IPS DF 19.7 (cell line): ENCODE results near the gene CXCL12.

ENCODE experiments used
- DNase-seq: peaks from one replicate; pipeline ENCODE4 v3.0.0-alpha.2; 2013; ENCODE audit warnings: low read depth, low spot score

Gene CXCL12

DNA sequence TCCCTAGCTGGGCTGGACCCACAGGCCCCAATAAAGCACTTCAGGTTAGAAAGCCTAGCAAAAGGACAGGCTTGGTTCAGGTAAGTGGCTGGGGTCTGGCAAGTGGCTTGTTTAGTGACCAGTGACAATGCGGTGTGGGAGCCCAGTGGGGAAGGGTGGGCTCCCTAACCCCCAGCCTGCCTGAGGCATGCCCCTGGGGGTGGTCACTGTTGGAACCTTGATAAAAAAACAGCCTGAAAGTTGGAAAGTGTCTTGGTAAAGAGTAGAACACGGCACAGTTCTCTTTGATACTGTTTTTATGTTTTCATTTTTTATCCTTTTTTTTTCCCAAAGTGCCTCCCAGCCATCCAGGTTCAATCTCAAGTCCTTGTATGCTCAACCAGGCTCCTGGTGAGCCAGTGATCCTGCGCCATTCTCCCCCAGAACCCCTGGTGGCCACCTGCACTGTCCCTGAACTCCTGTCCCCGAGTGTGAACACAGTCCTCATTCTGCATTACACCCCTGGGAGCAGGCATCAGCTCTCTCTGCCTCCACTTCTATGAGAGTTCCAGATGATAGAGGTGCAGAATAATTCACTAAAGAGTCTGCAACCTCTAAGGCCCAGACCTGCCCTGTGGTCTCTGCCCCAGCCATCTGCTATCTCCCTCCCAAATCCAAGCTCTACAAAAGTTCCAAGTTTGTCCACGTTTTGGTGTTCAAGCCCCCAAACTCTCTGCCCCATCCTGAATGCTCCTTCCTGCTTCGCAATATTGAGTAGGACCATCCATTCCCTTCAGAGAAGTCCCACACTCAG is 15.0 kb upstream of the CXCL12 start:
- DNase-seq, result no peak

GRCh38 chr10:44398747-44399658 is 14.1 kb upstream of the CXCL12 start:
- DNase-seq, result no peak

- DNase-seq, result no peak
Measured at GRCh38 chr10:44398271-44398670, 13.4 kb upstream of the CXCL12 start.

DNA sequence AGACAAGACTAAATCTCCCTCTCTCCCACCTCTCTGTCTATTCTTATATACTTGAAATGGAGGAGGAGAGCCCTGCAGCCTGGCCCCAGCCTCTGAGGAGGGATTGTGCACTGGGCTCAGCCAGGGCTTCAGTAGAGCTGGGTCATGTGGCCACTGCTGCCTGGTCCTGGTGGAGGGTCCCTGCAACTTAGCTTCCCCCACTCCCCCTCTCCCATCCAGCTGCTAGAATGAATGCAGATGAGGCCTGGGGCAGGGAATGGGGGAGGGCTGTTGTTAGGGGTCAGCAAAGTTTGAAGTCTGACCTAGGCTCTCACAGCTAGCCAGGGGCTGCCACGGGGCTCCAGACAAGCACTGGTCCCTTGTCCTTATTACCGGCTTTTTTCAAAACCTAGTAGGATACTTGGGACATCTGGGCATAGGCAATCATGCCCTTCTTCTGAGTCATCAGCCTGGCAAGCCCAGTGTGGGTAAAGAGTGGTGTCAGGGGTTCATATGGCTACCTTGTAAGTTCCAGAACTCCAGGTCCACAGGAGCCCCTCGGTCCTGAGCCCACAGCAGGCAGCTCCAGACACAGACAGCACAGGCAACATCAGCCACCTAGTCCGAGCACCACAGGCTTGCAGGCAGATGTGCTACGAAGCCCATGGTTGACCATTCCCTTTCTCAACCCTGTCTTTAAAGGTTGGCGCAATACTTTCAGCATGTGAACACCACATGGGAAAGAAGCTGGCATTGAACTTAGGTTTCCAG is 12.8 kb upstream of the CXCL12 start:
- no peak for DNase-seq

DNA sequence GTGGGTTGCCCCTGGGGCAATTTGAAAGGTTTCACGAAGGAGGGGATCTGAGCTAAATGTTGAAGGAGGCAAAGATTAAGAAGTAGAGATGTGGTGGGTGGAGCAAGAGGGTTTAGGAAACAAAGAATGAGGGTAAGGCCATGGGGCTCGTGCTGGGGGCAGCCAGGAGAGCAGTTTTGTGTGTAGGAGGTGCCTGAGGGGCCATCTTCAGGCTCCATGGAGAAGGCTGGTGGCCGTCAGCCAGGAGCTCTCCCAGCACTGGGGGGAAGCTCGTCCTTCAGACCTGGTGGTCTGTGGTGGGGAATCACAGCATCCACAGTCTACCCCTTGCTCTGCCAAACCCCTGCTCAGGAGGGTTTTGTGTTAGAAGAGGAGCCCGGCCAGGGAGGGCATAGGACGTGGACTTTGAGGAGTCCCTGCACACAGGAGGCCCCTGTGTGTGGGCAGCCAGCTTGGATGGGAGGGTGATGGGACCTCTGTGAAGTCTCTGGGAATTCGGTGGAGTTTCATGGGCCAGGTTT is 11.8 kb upstream of the CXCL12 start:
- DNase-seq, result no peak

GRCh38 chr10:44395902-44396670 is 11.2 kb upstream of the CXCL12 start:
- no peak for DNase-seq

DNA sequence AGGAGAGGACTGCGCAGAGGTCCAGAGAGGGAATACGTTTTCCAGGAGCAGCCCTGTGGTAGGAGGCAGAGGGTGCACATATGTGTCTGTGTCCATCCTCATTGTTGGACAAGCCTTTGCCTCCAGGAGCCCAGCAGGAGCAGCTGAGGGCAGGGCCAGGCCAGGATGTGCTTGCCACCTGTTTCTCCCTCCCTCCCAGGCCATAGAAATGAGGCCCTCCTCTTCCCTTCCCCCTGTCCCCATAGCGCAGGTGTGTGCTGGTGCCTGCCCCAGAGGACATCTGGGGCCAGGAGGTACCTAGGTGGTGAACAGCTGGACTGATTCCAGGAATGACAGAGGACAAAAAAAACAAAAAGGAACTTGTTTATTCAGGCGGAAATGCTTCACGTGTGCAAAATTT is 10.5 kb upstream of the CXCL12 start:
- no peak for DNase-seq

DNA sequence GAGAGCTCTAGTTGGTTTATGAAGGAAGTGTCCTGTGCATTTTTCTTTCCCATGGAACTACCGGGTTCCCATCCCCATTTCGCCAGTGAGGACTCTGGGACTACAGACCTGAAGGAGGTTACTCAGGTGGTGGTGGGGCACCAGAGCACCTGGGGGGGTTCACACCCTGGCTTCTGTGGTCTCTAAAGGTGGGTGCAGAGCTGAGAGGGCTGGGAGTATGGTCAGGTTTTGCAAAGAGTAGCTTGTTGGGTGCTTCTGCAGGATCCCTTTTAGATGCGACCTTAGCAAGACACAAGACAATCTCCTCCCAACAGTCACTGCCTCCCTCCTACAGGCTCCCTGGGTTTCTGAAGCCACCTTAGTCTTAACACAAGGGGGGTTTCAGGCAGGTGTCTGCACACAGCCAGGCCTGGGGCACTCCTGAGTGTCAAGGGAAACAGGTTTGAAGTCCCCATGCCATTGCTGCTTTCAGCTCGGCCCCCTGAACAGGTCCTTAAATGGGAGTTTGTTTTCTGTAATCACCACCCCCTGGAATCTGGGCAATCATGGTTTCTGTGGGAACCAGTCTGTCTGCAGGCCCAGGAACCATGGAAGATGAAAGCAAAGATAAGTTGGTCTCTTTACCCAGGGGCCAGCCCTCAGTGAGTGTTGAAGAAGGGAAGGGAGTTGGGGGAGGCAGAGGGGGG is 9.9 kb upstream of the CXCL12 start:
- DNase-seq, result no peak

- no peak for DNase-seq
Measured at GRCh38 chr10:44393834-44394547, 9.1 kb upstream of the CXCL12 start.

DNA sequence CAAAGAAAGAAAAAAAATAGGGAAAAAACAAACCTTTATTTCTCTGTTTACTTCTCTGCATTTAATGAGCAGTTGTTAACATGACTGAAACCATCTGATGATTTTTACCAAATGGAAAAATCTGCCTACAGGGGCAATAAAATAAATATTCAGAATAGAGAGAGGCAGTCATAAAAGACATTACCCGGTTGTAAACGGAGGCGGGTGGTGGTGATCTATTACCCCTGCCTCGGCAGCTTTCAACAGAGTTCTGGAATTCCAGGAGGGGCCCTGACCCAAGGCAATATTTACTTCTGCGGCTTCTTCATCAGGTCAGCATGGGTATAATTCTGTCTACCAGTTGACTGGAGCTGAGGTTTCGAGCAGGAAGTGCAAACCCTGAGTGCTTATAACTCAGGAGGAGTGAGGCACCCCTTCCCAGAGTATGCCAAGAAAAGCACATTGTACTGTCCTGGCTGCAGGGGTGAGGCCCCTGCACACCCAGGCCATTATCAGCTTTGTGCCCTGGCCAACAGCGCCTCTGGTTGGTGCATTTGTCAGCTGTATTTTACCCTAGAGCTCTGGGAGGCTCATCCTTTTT is 8.2 kb upstream of the CXCL12 start:
- no peak for DNase-seq

- no peak for DNase-seq
Measured at GRCh38 chr10:44392420-44392819, 7.5 kb upstream of the CXCL12 start.

DNA sequence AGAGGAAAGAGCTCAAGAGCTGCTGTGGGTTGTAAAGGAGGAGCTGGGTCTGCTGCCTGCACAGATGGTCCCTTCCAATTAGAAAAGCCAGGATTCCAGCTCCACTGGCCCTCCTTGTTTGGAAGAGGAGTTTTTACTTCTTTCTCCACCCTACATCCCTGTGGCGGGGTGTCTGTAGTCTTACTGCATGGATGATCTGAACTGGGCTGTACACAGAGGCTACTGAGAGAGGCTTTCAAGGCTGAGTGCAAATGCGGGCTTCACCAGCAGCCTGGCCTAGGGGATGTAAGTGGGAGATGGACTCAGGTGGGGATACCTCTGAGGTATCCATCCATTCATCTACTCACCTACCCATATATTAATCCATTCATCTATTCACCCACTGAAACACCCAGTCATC is 7.1 kb upstream of the CXCL12 start:
- no peak for DNase-seq

DNA sequence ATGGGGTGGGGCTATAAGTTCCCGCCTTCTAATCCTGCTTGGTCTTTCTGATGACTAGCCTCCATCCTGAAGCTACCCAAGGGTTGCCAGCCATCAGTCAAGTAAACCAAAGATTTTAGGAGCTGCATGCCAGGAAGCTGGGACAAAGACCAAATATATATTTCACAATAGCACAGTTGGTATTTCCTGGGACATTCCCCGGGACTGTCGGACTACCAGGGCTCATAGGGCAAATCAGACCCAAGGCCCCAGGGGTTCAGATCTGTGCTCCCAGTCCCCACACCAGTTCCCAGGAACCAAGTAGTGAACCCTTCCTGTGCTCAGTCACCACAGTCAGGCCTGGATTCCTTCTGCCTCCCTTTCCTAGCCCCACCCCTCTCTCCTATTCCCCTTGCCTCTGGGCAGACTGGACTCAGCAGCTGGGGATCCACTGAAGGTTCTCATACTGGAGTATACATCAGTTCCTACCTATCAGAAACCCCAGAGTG is 5.7 kb upstream of the CXCL12 start:
- DNase-seq, result no peak

GRCh38 chr10:44389556-44389955 is 4.7 kb upstream of the CXCL12 start:
- no peak for DNase-seq

DNA sequence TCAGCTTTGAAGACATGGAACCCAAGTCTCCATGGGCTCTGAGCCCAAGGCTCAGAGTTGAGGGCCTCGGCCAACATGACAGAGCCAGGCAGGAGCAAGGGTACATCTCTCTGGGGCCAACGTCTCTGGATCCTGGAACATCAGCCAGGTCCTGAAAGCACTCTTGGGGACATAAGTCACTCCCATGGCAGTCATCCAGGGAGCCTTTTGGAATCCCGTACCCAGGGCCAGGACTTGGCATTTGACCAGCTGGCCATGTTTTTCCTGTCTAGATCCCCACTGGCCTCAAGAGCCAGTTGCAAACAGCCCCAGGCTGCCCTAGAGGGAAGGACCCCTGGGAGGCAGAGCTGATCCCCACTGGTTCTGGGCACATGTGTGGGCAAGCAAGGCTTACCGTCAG is 4.3 kb upstream of the CXCL12 start:
- no peak for DNase-seq

GRCh38 chr10:44388641-44389040 is 3.7 kb upstream of the CXCL12 start:
- DNase-seq, result no peak

DNA sequence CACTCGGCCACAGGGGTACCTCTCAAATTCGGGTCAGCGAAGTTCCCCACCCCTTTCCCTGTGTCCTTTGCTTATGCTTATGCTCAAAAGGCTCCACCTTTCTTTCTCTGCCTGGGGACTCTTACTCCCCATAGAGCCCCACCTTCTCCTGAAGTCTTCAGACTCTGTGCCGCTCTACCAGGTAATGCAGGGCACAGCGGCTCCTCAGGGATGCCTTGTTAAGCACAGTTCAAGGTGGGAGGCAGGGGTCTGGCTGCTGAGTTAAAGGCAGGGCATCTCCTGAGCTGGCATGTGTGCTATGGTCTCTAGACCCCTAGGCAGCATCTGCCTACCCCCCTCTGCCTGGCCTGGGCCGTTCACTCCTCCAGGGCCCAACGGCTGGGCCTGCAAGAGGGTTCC is 3.0 kb upstream of the CXCL12 start:
- no peak for DNase-seq

DNA sequence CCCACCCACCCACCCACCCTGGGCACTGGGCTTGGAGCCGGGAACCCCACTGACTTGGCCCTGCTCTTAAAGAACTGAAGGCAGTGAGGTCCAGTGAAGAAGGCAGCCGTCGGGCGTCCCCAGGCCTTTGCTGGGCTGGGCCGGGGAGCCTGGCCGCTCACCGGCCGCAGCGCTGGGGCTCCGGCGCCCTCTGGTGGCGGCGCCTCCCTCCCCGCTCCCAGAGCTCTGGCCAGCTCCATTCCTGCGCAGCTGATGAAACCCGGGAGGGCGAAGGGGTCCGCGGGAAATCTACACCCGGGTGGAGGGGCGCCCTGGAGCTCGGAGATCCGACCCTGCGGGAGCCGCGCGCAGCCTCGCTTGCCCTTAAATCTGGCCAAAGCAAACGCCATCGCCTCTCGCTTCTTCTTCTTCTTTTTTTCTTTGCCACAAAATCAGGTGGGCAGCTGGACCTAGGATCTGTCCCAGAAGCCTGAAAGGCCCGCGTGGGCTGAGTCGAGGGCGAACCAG is 1.7 kb upstream of the CXCL12 start:
- no peak for DNase-seq
